Measurements from ENCODE around the gene WDR18. TPM values are rescaled to one million over a fixed set of nuclear protein-coding genes. Genes with fewer than 3 reads are reported as not detected.
"Not testable (repeated sequence)": the region's sequence is repeated elsewhere in the genome, so short reads cannot be mapped to it uniquely, and the experiment has no call there.

The WDR18 gene
- total RNA-seq, 4 donors from 2014 or later, result 25.0 to 52.6 (median 42.2) TPM

DNA sequence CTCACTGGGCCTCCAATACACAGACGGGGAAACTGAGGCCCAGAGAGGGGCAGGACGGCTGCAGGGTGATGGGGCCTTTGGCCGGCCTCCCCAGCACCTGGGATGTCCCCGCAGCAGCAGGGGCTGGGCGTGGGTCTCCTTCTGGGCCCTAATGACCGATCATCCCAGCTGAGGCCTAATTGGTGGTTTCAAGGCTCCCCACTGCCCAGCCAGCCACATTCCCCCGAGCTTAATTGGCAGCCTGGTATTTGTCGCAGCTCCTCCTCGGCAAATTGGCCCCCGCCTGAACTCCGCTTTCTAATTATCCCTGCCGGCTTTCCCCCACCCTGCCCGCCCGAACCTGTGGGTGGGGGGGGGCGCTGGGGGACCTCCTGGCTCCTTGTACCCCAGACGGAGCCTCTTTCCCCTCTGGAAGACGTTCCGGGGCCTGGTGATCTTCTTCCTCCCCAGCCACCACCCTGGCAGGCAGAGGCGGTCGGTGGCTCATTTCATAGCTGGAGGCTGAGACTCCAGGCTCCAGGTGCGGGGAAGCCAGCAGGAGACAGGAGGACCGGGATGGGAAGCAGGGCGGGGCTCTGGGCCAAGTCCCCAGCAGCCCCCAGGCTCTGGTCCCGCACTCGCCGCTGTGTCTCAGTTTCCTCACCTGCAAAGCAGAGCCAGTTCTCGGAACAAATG is 27.2 kb upstream of the WDR18 start:
- H3K4me3 ChIP-seq, result no peak overlapping the region
- no peak for DNase-seq (ENCODE audit: low spot score in 2 of 2)
- peaks cover 18% of the 10 kb centered on the region for H3K4me1 ChIP-seq
- no peaks in the 10 kb centered on the region for H3K27me3 ChIP-seq
- H3K36me3 ChIP-seq, result no peaks in the 10 kb centered on the region
- 48% methylated on average over 13 of the region's 27 CpGs for WGBS
- no peak overlapping the region for H3K27ac ChIP-seq
- no peaks in the 10 kb centered on the region for H3K9me3 ChIP-seq
- TF ChIP-seq POLR2A (IDR thresholded peaks at IDR 0.05) (no peak), POLR2AphosphoS5 (IDR thresholded peaks at IDR 0.05) (no peak), EP300 (IDR thresholded peaks at IDR 0.05) (no peak)
- TF ChIP-seq, protein P1, sequence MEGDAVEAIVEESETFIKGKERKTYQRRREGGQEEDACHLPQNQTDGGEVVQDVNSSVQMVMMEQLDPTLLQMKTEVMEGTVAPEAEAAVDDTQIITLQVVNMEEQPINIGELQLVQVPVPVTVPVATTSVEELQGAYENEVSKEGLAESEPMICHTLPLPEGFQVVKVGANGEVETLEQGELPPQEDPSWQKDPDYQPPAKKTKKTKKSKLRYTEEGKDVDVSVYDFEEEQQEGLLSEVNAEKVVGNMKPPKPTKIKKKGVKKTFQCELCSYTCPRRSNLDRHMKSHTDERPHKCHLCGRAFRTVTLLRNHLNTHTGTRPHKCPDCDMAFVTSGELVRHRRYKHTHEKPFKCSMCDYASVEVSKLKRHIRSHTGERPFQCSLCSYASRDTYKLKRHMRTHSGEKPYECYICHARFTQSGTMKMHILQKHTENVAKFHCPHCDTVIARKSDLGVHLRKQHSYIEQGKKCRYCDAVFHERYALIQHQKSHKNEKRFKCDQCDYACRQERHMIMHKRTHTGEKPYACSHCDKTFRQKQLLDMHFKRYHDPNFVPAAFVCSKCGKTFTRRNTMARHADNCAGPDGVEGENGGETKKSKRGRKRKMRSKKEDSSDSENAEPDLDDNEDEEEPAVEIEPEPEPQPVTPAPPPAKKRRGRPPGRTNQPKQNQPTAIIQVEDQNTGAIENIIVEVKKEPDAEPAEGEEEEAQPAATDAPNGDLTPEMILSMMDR (IDR thresholded peaks at IDR 0.05), result no peak

DNA sequence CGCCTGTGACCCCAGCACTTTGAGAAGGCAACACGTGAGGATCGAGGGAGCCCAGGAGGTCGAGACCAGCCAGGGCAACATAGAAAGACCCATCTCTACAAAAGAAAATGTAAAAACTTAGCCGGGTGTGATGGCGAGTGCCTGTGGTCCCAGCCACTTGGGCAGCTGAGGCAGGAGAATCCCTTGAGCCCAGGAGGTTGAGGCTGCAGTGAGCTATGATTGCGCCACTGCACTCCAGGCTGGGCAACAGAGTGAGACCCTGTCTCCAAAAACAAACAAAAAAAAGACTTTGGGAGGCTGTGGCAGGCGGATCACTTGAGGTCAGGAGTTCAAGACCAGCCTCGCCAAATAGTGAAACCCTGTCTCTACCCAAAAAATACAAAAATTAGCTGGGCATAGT is 26.6 kb upstream of the WDR18 start:
- 88% methylated on average over 9 of the region's 9 CpGs for WGBS
- not testable (repeated sequence) for DNase-seq (ENCODE audit: low spot score in 2 of 2); H3K4me3 ChIP-seq; H3K36me3 ChIP-seq; H3K27me3 ChIP-seq; H3K27ac ChIP-seq; H3K9me3 ChIP-seq
- peaks cover 16% of the 10 kb centered on the region for H3K4me1 ChIP-seq

DNA sequence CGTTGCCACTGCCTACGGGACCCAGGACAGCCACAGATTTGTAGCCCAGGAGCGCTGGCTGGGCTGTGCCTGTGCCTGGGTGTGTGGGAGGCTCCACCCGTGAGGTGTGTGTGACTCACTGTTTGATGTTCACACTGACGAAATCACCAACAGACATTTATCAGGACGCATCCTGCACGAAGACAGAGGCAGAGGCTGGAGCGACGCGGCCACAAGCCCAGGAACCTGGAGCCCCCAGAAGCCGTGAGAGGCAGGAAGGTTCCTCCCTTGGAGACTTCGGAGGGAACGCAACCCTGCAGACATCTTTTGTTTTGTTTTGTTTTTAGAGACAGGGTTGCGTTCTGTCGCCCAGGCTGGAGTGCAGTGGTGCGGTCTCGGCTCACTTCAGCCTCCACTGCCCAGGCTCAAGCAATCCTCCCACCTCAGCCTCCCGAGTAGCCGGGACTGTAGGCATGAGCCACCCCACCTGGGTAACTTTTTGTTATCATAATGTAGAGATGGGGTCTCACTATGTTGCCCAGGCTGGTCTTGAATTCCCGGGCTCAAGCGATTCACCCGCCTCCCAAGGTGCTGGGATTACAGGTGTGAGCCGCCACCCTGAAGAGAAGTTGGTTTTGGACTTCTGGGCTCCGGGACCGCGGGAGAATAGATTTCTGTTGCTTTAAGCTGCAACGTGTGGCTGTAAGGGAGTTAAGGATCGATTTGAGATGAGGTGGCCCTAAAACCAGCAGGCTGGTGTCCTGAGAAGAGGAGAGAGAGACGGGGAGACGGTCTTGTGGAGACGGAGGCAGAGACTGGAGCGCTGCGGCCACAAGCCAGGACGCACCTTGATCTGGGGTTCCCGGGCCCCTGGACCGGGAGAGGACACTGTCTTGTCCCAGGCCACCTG is 24.9 kb upstream of the WDR18 start:
- no peaks in the 10 kb centered on the region for H3K27me3 ChIP-seq
- DNase-seq (ENCODE audit: low spot score in 2 of 2), result no peak
- no peaks in the 10 kb centered on the region for H3K9me3 ChIP-seq
- TF ChIP-seq, protein P1 (IDR thresholded peaks at IDR 0.05), result no peak
- TF ChIP-seq POLR2AphosphoS5 (IDR thresholded peaks at IDR 0.05) (no peak), EP300 (IDR thresholded peaks at IDR 0.05) (no peak), POLR2A (IDR thresholded peaks at IDR 0.05) (no peak)
- peaks cover 5% of the 10 kb centered on the region for H3K4me1 ChIP-seq
- H3K4me3 ChIP-seq, result no peak overlapping the region
- WGBS, result 79% methylated on average over 36 of the region's 36 CpGs
- H3K36me3 ChIP-seq, result no peaks in the 10 kb centered on the region
- H3K27ac ChIP-seq, result no peak overlapping the region

DNA sequence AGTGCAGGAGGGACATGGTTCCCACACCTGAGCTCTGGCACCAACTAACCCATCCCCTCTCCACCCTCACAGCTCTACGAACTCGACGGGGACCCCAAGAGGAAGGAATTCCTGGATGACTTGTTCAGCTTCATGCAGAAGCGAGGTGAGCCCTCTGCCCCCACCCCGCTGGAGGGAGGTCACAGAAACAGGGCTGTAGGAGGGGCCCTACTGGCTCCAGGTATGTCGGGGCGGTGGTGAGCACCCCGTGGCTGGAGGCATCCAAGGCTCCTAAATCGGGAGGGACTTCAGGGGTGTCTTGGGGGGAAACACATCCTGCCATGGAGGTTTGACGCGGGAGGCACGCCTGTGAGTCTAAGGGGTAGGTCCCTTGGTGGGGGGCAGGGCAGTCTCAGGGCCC is 24.1 kb upstream of the WDR18 start:
- no peak for TF ChIP-seq EP300 (IDR thresholded peaks at IDR 0.05)
- no peak for TF ChIP-seq POLR2AphosphoS5 (IDR thresholded peaks at IDR 0.05)
- TF ChIP-seq, protein P1 (IDR thresholded peaks at IDR 0.05), result no peak
- TF ChIP-seq POLR2A (IDR thresholded peaks at IDR 0.05), result no peak

DNA sequence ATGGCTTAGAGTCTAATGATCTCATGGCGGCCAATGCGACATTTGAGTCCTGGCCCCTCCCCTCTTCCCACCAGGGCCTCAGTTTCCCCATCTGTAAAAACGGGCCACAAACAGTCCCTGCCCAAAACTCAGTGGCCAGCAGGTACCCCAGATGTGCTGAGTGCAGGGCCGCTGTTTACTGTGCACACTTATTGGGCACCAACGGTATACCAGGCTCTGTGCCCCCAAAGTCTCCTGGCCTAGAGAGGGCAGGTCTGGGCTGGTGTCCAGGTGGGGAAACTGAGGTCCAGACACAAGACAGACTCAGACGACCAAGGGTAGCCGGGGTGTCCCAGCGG is 23.6 kb upstream of the WDR18 start:
- 74% methylated on average over 5 of the region's 8 CpGs for WGBS
- no peaks in the 10 kb centered on the region for H3K9me3 ChIP-seq
- no peaks in the 10 kb centered on the region for H3K27me3 ChIP-seq
- peaks cover 5% of the 10 kb centered on the region for H3K4me1 ChIP-seq
- TF ChIP-seq, protein P1 (IDR thresholded peaks at IDR 0.05), result no peak
- TF ChIP-seq POLR2AphosphoS5 (IDR thresholded peaks at IDR 0.05), result no peak
- TF ChIP-seq EP300 (IDR thresholded peaks at IDR 0.05), result no peak
- TF ChIP-seq POLR2A (IDR thresholded peaks at IDR 0.05), result no peak
- H3K27ac ChIP-seq, result no peak overlapping the region
- H3K36me3 ChIP-seq, result peaks cover 10% of the 10 kb centered on the region
- no peak overlapping the region for H3K4me3 ChIP-seq
- DNase-seq (ENCODE audit: low spot score in 2 of 2), result no peak

More for the DNA sequence above, 24.1 kb upstream of the WDR18 start:
- no peaks in the 10 kb centered on the region for H3K9me3 ChIP-seq
- WGBS, result 69% methylated on average over 12 of the region's 12 CpGs
- H3K27me3 ChIP-seq, result no peaks in the 10 kb centered on the region
- no peak overlapping the region for H3K27ac ChIP-seq
- peaks cover 7% of the 10 kb centered on the region for H3K36me3 ChIP-seq
- no peak for DNase-seq (ENCODE audit: low spot score in 2 of 2)
- H3K4me3 ChIP-seq, result no peak overlapping the region
- H3K4me1 ChIP-seq, result peaks cover 5% of the 10 kb centered on the region
